ENCODE measurements around the gene PRR15L.

The PRR15L gene

DNA sequence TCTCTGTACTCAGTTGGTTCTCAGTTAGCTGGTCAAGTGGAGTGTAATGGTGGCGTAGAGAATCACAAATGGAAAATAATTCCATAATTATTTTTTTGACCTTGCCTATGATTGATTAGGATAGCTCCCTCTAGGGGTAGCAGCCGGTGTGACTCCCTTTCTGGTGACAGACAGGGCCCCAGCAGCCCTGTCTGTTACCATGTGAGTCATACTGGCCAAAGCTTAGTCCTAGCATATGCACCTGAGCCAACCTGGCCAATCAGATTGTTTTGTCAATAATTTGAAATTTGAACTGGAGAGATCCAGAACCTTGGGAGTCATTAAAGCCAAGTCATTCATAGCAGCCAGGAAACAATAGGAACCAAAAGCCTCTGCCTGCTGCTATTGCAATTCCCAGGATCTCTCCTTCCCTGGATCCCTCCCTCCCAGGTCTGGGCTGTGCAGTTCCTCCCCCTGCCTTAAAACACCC is 10.7 kb downstream of the PRR15L start:
- Histone ChIP-seq H3K4me2 (ENCODE audit: low read length) (no peak overlapping the region), H3K4me1 (ENCODE audit: low read length) (peaks cover 43% of the 10 kb centered on the region), H2AFZ (ENCODE audit: low read depth, low read length) (no peak overlapping the region), H3K4me3 (ENCODE audit: low read length) (no peak overlapping the region), H3K79me2 (ENCODE audit: low read length) (peaks cover 20% of the 10 kb centered on the region), H3K9ac (ENCODE audit: low read length) (no peak overlapping the region), H3K36me3 (replicated peaks; ENCODE audit: low read depth, low read length) (peaks cover 45% of the 10 kb centered on the region), H3K9me3 (ENCODE audit: insufficient read depth, low read length) (no peaks in the 10 kb centered on the region), H3K27ac (ENCODE audit: low read length) (no peak overlapping the region), H3K27me3 (ENCODE audit: low read depth, low read length) (no peaks in the 10 kb centered on the region), H4K20me1 (ENCODE audit: insufficient read depth, low read length) (no peaks in the 10 kb centered on the region)
- TF ChIP-seq, protein P1, sequence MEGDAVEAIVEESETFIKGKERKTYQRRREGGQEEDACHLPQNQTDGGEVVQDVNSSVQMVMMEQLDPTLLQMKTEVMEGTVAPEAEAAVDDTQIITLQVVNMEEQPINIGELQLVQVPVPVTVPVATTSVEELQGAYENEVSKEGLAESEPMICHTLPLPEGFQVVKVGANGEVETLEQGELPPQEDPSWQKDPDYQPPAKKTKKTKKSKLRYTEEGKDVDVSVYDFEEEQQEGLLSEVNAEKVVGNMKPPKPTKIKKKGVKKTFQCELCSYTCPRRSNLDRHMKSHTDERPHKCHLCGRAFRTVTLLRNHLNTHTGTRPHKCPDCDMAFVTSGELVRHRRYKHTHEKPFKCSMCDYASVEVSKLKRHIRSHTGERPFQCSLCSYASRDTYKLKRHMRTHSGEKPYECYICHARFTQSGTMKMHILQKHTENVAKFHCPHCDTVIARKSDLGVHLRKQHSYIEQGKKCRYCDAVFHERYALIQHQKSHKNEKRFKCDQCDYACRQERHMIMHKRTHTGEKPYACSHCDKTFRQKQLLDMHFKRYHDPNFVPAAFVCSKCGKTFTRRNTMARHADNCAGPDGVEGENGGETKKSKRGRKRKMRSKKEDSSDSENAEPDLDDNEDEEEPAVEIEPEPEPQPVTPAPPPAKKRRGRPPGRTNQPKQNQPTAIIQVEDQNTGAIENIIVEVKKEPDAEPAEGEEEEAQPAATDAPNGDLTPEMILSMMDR (IDR thresholded peaks at IDR 0.05; ENCODE audit: low read depth, low read length): peak; percentile 82
- no peak for TF ChIP-seq EZH2phosphoT487 (IDR thresholded peaks at IDR 0.05; ENCODE audit: low read depth)

GRCh38 chr17:47946516-47946915 is 11.2 kb downstream of the PRR15L start:
- peaks cover 39% of the 10 kb centered on the region for H3K4me1 ChIP-seq (ENCODE audit: low read length)
- peaks cover 45% of the 10 kb centered on the region for H3K36me3 ChIP-seq (replicated peaks; ENCODE audit: low read depth, low read length)
- no peak overlapping the region for H2AFZ ChIP-seq (ENCODE audit: low read depth, low read length)

DNA sequence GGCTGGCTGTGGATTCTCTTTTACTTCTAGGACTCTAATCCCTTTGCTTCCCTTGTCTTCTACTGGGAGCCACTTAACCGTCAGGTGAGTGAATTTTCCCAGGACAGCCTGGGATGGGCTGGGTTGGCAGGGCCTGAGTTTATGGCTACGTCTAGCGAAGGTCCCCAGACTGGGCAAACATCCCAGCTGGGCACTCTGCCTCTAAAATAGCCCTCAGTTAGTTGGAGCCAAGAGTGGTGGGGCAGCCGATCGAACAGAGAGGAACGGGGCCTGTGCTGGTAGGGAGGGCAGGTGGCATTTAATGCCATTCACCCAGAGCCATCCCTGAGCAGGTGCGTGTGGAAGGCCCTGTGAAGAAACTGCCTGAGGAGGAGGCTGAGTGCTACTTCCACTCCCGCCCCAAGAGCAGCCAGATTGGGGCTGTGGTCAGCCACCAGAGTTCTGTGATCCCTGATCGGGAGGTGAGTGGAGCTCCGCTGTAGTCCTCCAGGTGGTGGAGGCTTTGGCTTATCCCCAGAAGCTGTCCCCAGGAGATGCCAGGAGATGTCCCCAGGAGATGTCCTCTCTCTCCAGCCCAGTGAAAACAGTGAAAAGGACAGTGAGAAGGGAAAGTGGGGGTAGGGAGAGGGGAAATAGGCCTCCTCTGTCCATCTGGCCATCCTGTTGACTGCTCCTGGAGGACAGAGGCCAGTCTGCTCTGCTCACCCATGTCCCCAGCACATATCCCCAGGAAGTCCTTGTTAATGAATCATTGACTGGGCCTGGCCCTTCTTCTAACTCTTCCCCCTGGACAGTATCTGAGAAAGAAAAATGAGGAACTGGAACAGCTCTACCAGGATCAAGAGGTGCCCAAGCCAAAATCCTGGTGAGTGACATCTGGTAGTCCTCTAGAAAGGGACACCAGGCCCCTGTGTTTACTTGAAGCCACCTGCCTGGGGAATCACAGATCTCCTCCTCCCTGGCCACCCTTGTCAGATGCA is 11.9 kb downstream of the PRR15L start:
- Histone ChIP-seq H3K79me2 (ENCODE audit: low read length) (peaks cover 28% of the 10 kb centered on the region), H3K27me3 (ENCODE audit: low read depth, low read length) (no peaks in the 10 kb centered on the region), H3K4me1 (ENCODE audit: low read length) (peaks cover 43% of the 10 kb centered on the region), H3K27ac (ENCODE audit: low read length) (peak overlapping the region; percentile 22; the same call in 1 of the 2 replicates), H3K9me3 (ENCODE audit: insufficient read depth, low read length) (no peaks in the 10 kb centered on the region), H4K20me1 (ENCODE audit: insufficient read depth, low read length) (no peaks in the 10 kb centered on the region), H2AFZ (ENCODE audit: low read depth, low read length) (no peak overlapping the region), H3K9ac (ENCODE audit: low read length) (no peak overlapping the region), H3K4me2 (ENCODE audit: low read length) (no peak overlapping the region), H3K36me3 (replicated peaks; ENCODE audit: low read depth, low read length) (peaks cover 45% of the 10 kb centered on the region), H3K4me3 (ENCODE audit: low read length) (no peak overlapping the region)
- TF ChIP-seq, protein P1 (IDR thresholded peaks at IDR 0.05; ENCODE audit: low read depth, low read length): no peak
- TF ChIP-seq EZH2phosphoT487 (IDR thresholded peaks at IDR 0.05; ENCODE audit: low read depth): no peak

More at GRCh38 chr17:47946516-47946915, 11.2 kb downstream of the PRR15L start:
- TF ChIP-seq EZH2phosphoT487 (IDR thresholded peaks at IDR 0.05; ENCODE audit: low read depth): no peak
- TF ChIP-seq, protein P1 (IDR thresholded peaks at IDR 0.05; ENCODE audit: low read depth, low read length): no peak
- H3K4me3 ChIP-seq (ENCODE audit: low read length): no peak overlapping the region
- H3K4me2 ChIP-seq (ENCODE audit: low read length): no peak overlapping the region
- 0 out of 2 replicates have a peak overlapping the region, but pooled peaks have one; percentile 22 for H3K27ac ChIP-seq (ENCODE audit: low read length)
- no peak overlapping the region for H3K9ac ChIP-seq (ENCODE audit: low read length)
- peaks cover 24% of the 10 kb centered on the region for H3K79me2 ChIP-seq (ENCODE audit: low read length)
- no peaks in the 10 kb centered on the region for H3K9me3 ChIP-seq (ENCODE audit: insufficient read depth, low read length)
- H3K27me3 ChIP-seq (ENCODE audit: low read depth, low read length): no peaks in the 10 kb centered on the region
- H4K20me1 ChIP-seq (ENCODE audit: insufficient read depth, low read length): no peaks in the 10 kb centered on the region

GRCh38 chr17:47945080-47945479 is 12.6 kb downstream of the PRR15L start:
- peaks cover 28% of the 10 kb centered on the region for H3K79me2 ChIP-seq (ENCODE audit: low read length)
- H3K9me3 ChIP-seq (ENCODE audit: insufficient read depth, low read length): no peaks in the 10 kb centered on the region
- TF ChIP-seq EZH2phosphoT487 (IDR thresholded peaks at IDR 0.05; ENCODE audit: low read depth): no peak
- TF ChIP-seq, protein P1 (IDR thresholded peaks at IDR 0.05; ENCODE audit: low read depth, low read length): no peak
- no peaks in the 10 kb centered on the region for H4K20me1 ChIP-seq (ENCODE audit: insufficient read depth, low read length)
- no peak overlapping the region for H3K9ac ChIP-seq (ENCODE audit: low read length)
- no peak overlapping the region for H3K4me2 ChIP-seq (ENCODE audit: low read length)
- H3K27ac ChIP-seq (ENCODE audit: low read length): no peak overlapping the region
- no peak overlapping the region for H3K4me3 ChIP-seq (ENCODE audit: low read length)
- H3K36me3 ChIP-seq (replicated peaks; ENCODE audit: low read depth, low read length): peaks cover 44% of the 10 kb centered on the region
- H3K4me1 ChIP-seq (ENCODE audit: low read length): peaks cover 49% of the 10 kb centered on the region
- no peak overlapping the region for H2AFZ ChIP-seq (ENCODE audit: low read depth, low read length)
- no peaks in the 10 kb centered on the region for H3K27me3 ChIP-seq (ENCODE audit: low read depth, low read length)
